ENCODE measurements around the gene USP7. TPM values are rescaled to one million over a fixed set of nuclear protein-coding genes. Genes with fewer than 3 reads are reported as not detected.

The USP7 gene
- total and polyA plus RNA-seq, 9 donors: 28.1 to 104 (median 86.3) TPM

- 79 to 84% (median 81%) methylated on average over 14 of the region's 14 CpGs for WGBS, 3 donors
- H3K27me3 ChIP-seq: no peaks in the 10 kb centered on the region
- peak in 1 of 5 donors; percentile 30 for DNase-seq
- H3K9me3 ChIP-seq: no peaks in the 10 kb centered on the region
- TF ChIP-seq CTCF (IDR thresholded peaks at IDR 0.05) (no peak), POLR2A (IDR thresholded peaks at IDR 0.05) (no peak), EP300 (IDR thresholded peaks at IDR 0.05) (no peak)
- peaks cover 29% of the 10 kb centered on the region for H3K4me1 ChIP-seq (ENCODE audit: insufficient read depth)
- H3K36me3 ChIP-seq: no peaks in the 10 kb centered on the region
- H3K4me3 ChIP-seq: no peak overlapping the region
- H3K27ac ChIP-seq: no peak overlapping the region
- intact Hi-C loops (cut with DNase I): no loop called here
Measured at GRCh38 chr16:8862309-8863130, 101.2 kb downstream of the USP7 start.

- intact Hi-C loops (cut with DNase I): no loop called here
- no peak for TF ChIP-seq POLR2A (IDR thresholded peaks at IDR 0.05)
- no peak for TF ChIP-seq CTCF (IDR thresholded peaks at IDR 0.05)
- TF ChIP-seq EP300 (IDR thresholded peaks at IDR 0.05): no peak
- Histone ChIP-seq H3K36me3 (no peaks in the 10 kb centered on the region), H3K4me1 (ENCODE audit: insufficient read depth) (peaks cover 29% of the 10 kb centered on the region), H3K4me3 (no peak overlapping the region), H3K27ac (peak overlapping the region in 1 of 2 donors; percentile 58), H3K27me3 (no peaks in the 10 kb centered on the region), H3K9me3 (no peaks in the 10 kb centered on the region)
- DNase-seq: peak in 3 of 5 donors; percentile 28 to 54 (median 54)
- WGBS, 3 donors: 49 to 66% (median 57%) methylated on average over 14 of the region's 14 CpGs
Measured at GRCh38 chr16:8861563-8862308, 102.0 kb downstream of the USP7 start.

GRCh38 chr16:8859913-8860881 is 103.5 kb downstream of the USP7 start:
- Histone ChIP-seq H3K27ac (peak overlapping the region; percentile 46 to 49), H3K4me3 (no peak overlapping the region), H3K9me3 (no peaks in the 10 kb centered on the region), H3K36me3 (no peaks in the 10 kb centered on the region), H3K27me3 (no peaks in the 10 kb centered on the region), H3K4me1 (ENCODE audit: insufficient read depth) (peaks cover 26% of the 10 kb centered on the region)
- intact Hi-C loops (cut with DNase I): no loop called here
- 35 to 47% (median 37%) methylated on average over 25 of the region's 25 CpGs for WGBS, 3 donors
- DNase-seq: peak; percentile 46 to 84 (median 71)
- no peak for TF ChIP-seq POLR2A (IDR thresholded peaks at IDR 0.05)
- no peak for TF ChIP-seq CTCF (IDR thresholded peaks at IDR 0.05)
- TF ChIP-seq EP300 (IDR thresholded peaks at IDR 0.05): no peak

Measured in ovary (tissue), 9 donors.